ENCODE data around the gene NUDT5. TPM values are rescaled to one million over a fixed set of nuclear protein-coding genes. Genes with fewer than 3 reads are reported as not detected.

NUDT5 gene
- total and polyA plus RNA-seq, 2 of the 13 experiments (the other 11 are each of a cell fraction or from before 2014, with no cell fraction given): 79.6 to 134 TPM

DNA sequence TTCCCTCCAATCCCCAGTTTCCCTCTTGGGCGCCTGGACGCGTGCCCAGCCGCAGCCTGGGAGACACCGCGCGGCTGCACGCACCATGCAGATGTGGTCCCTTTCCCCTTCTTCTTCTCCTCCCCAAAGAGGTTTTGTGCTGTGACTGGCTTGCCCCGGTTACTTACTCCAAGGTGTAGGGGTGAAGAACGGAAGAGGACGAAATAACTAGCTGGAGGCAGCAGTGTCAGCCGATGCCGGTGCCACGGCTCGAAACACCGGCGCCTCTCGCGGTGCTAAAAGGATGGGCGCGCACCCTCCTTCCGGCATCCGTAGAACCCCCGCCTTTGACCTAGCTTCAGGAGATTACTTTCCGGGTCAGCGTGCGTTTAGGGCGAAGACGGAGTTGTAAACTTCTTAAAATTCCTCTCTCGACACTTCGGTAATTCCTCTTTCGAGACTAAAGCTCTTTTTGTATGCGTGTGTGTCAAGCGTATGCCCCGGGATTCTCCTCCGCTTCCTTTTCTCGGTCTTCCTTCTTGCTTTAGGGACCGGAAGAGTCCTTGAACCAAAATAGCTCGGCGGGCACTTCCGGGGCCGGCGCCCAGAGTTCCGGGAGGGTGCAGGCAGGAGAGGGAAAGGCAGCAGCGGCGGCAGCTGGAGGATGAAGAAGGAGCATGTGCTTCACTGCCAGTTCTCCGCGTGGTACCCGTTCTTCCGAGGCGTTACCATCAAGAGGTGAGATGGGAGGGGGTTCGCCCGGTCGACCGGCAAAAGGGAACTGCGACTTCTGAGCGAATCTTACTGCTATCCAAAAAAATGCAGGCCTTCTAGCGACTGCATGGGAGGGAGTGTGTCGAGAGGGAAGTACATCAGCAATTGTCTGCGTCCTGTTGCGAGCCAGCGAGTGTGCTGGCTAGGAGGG lies at the start of gene NUDT5, which contains the start of gene CDC123 (continued):
- no peak; the same call in 1 of the 2 replicates for TF ChIP-seq NFAT5 (CRISPR knock-in tag; IDR thresholded peaks at IDR 0.05)
- 0 out of 2 replicates have a peak, but pooled peaks have one; percentile 26 for TF ChIP-seq CCDC6 (CRISPR knock-in tag; IDR thresholded peaks at IDR 0.05)
- no peak for TF ChIP-seq RBM39 (IDR thresholded peaks at IDR 0.05; ENCODE audit: low read depth, low read length, poor library complexity, severe bottlenecking)
- TF ChIP-seq ZFAT (CRISPR knock-in tag; conservative IDR thresholded peaks at IDR 0.05): no peak
- no peak for TF ChIP-seq ZNF670 (CRISPR knock-in tag; IDR thresholded peaks at IDR 0.05; ENCODE audit: borderline replicate concordance)
- peak; percentile 75 for TF ChIP-seq TBL1XR1 (IDR thresholded peaks at IDR 0.05; ENCODE audit: borderline replicate concordance, low read length, partially characterized antibody)
- TF ChIP-seq, protein P1, sequence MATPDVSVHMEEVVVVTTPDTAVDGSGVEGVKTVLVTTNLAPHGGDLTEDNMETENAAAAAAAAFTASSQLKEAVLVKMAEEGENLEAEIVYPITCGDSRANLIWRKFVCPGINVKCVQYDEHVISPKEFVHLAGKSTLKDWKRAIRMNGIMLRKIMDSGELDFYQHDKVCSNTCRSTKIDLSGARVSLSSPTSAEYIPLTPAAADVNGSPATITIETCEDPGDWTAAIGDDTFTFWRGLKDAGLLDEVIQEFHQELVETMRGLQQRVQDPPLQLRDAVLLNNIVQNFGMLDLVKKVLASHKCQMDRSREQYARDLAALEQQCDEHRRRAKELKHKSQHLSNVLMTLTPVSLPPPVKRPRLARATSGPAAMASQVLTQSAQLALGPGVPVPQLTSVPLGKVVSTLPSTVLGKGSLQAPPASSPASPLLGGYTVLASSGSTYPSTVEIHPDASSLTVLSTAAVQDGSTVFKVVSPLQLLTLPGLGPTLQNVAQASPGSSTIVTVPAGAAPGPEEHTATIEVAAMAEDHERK (CRISPR knock-in tag; IDR thresholded peaks at IDR 0.05; ENCODE audit: low read depth): 0 out of 2 replicates have a peak, but pooled peaks have one; percentile 39
- TF ChIP-seq ZNF430 (CRISPR knock-in tag; IDR thresholded peaks at IDR 0.05): peak; percentile 60; the same call in 1 of the 2 replicates
- no peak for TF ChIP-seq SCMH1 (CRISPR knock-in tag; IDR thresholded peaks at IDR 0.05; ENCODE audit: borderline replicate concordance)
- no peak for TF ChIP-seq ZNF713 (CRISPR knock-in tag; IDR thresholded peaks at IDR 0.05)
- no peak for TF ChIP-seq ZNF24 (IDR thresholded peaks at IDR 0.05)
- no peak for TF ChIP-seq EZH2 (conservative IDR thresholded peaks at IDR 0.05; ENCODE audit: low read depth, low read length)
- TF ChIP-seq NFKBIZ (CRISPR knock-in tag; IDR thresholded peaks at IDR 0.05): no peak
- no peak for TF ChIP-seq ZNF552 (CRISPR knock-in tag; IDR thresholded peaks at IDR 0.05; ENCODE audit: borderline replicate concordance)
- no peak for TF ChIP-seq ZNF724P (CRISPR knock-in tag; IDR thresholded peaks at IDR 0.05; ENCODE audit: borderline replicate concordance)
- peak; percentile 86 for TF ChIP-seq MEF2D (CRISPR knock-in tag; IDR thresholded peaks at IDR 0.05)
- no peak for TF ChIP-seq XBP1 (CRISPR knock-in tag; IDR thresholded peaks at IDR 0.05)
- no peak for TF ChIP-seq ZKSCAN1 (IDR thresholded peaks at IDR 0.05; ENCODE audit: low read length)
- TF ChIP-seq SOX5 (CRISPR knock-in tag; IDR thresholded peaks at IDR 0.05; ENCODE audit: borderline replicate concordance): peak; percentile 11; the same call in 1 of the 2 replicates
- peak; percentile 58 for TF ChIP-seq XRCC5 (optimal IDR thresholded peaks at IDR 0.05; ENCODE audit: low read length)
- peak; percentile 66; the same call in 1 of the 2 replicates for TF ChIP-seq ZNF333 (CRISPR knock-in tag; IDR thresholded peaks at IDR 0.05; ENCODE audit: borderline replicate concordance)
- TF ChIP-seq ATM (IDR thresholded peaks at IDR 0.05; ENCODE audit: borderline replicate concordance): no peak

Measured in HepG2 (cell line).